Mesendoderm (in vitro differentiated cells): Measurements from ENCODE around the gene KIAA1217.

Source experiments
- DNase-seq: peaks from one replicate; pipeline ENCODE4 v3.0.0; 2013
- H2AK5ac ChIP-seq: 2 replicates; pipeline ENCODE4 v1.6.1; 2013; ENCODE audit warnings: low read length, inconsistent platforms
- H2BK120ac ChIP-seq: 2 replicates; pipeline ENCODE4 v1.6.1; 2013; ENCODE audit warnings: low read depth, mild to moderate bottlenecking, low read length, moderate library complexity, mixed read lengths
- H2BK15ac ChIP-seq: replicated peaks from 2 replicates; pipeline ENCODE4 v1.6.1; 2013; ENCODE audit warnings: low read depth, mild to moderate bottlenecking, moderate library complexity
- H2BK5ac ChIP-seq: 2 replicates; pipeline ENCODE4 v1.6.1; 2013; ENCODE audit warnings: low read length, inconsistent platforms
- H3K18ac ChIP-seq: 2 replicates; pipeline ENCODE4 v1.6.1; 2013; ENCODE audit warnings: mild to moderate bottlenecking, low read length, mixed read lengths
- H3K23ac ChIP-seq: one replicate; pipeline ENCODE4 v1.6.1; 2013; ENCODE audit warnings: low read length
- H3K27ac ChIP-seq: 2 replicates; pipeline ENCODE4 v1.5.1; 2013; ENCODE audit warnings: low read depth, mild to moderate bottlenecking, inconsistent platforms, low read length, moderate library complexity
- H3K27me3 ChIP-seq: 2 replicates; pipeline ENCODE4 v1.6.1; 2013; ENCODE audit warnings: low read length, control low read depth, mild to moderate bottlenecking, inconsistent platforms; ENCODE audit not compliant: insufficient read depth, poor library complexity
- H3K36me3 ChIP-seq: 2 replicates; pipeline ENCODE4 v1.6.1; 2013; ENCODE audit warnings: low read length, inconsistent platforms; ENCODE audit not compliant: control insufficient read depth, insufficient read depth
- H3K4ac ChIP-seq: one replicate; pipeline ENCODE4 v1.6.1; 2013; ENCODE audit warnings: low read depth, mild to moderate bottlenecking, low read length, moderate library complexity
- H3K4me1 ChIP-seq: 2 replicates; pipeline ENCODE4 v1.6.1; 2013; ENCODE audit warnings: low read depth, low read length, inconsistent platforms; ENCODE audit not compliant: control insufficient read depth
- H3K4me2 ChIP-seq: 2 replicates; pipeline ENCODE4 v1.6.1; 2013; ENCODE audit warnings: low read length
- H3K4me3 ChIP-seq: 2 replicates; pipeline ENCODE4 v1.5.1; 2013; ENCODE audit warnings: mild to moderate bottlenecking, low read length
- H3K56ac ChIP-seq: one replicate; pipeline ENCODE4 v1.6.1; 2013; ENCODE audit warnings: low read length
- H3K79me1 ChIP-seq: 2 replicates; pipeline ENCODE4 v1.6.1; 2013; ENCODE audit warnings: low read length, inconsistent platforms
- H3K79me2 ChIP-seq: 2 replicates; pipeline ENCODE4 v1.6.1; 2013; ENCODE audit warnings: mild to moderate bottlenecking, low read length; ENCODE audit not compliant: control insufficient read depth, insufficient read depth
- H3K9ac ChIP-seq: 2 replicates; pipeline ENCODE4 v1.6.1; 2013; ENCODE audit warnings: low read length, inconsistent platforms
- H4K5ac ChIP-seq: one replicate; pipeline ENCODE4 v1.6.1; 2013; ENCODE audit warnings: low read length
- H4K8ac ChIP-seq: one replicate; pipeline ENCODE4 v1.6.1; 2013; ENCODE audit warnings: low read depth, mild to moderate bottlenecking, control low read depth, low read length, moderate library complexity
- WGBS: extraction: QIAGEN DNeasy Blood & Tissue Kit; methylation state at CpG from one replicate; pipeline ENCODE4 v1.1.7; 2013; ENCODE audit warnings: low lambda C conversion rate, missing lambda C conversion rate; ENCODE audit not compliant: insufficient coverage; ENCODE audit errors: extremely low coverage; 5-methylcytosine and 5-hydroxymethylcytosine counted together

KIAA1217 gene

DNA sequence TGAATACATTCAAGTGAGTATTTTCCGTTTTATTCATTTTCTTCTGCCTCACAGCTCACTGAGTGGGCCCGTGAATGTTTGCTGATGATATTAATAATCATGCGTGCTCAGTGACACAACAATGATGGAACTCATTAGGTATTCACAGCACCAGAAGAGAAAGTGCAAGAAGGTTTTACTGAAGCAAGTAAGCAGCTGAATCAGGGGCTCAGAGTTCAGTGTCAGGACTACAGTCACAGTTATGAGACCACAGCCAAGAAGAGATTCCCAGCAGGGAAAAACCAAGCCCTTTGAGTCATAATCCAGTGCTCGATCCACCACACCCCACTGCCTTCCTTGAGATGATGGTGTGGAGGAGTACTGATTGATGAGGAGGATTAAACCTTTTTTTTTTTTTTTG, 247.4 kb downstream of the KIAA1217 start:
- Histone ChIP-seq H4K8ac (no peak overlapping the region), H3K4me2 (no peak overlapping the region), H3K56ac (no peak overlapping the region), H3K27me3 (no peaks in the 10 kb centered on the region), H3K79me1 (no peaks in the 10 kb centered on the region), H3K9ac (no peak overlapping the region), H2AK5ac (no peak overlapping the region), H3K18ac (no peak overlapping the region), H2BK120ac (no peak overlapping the region), H3K79me2 (no peaks in the 10 kb centered on the region), H3K4ac (no peak overlapping the region), H3K27ac (no peak overlapping the region), H3K4me1 (no peaks in the 10 kb centered on the region), H2BK5ac (no peak overlapping the region), H4K5ac (no peak overlapping the region), H2BK15ac (no peak overlapping the region), H3K23ac (no peak overlapping the region), H3K4me3 (no peak overlapping the region), H3K36me3 (no peaks in the 10 kb centered on the region)
- DNase-seq, result no peak
- WGBS, result no CpG with 5 or more reads among the region's 4 CpGs

DNA sequence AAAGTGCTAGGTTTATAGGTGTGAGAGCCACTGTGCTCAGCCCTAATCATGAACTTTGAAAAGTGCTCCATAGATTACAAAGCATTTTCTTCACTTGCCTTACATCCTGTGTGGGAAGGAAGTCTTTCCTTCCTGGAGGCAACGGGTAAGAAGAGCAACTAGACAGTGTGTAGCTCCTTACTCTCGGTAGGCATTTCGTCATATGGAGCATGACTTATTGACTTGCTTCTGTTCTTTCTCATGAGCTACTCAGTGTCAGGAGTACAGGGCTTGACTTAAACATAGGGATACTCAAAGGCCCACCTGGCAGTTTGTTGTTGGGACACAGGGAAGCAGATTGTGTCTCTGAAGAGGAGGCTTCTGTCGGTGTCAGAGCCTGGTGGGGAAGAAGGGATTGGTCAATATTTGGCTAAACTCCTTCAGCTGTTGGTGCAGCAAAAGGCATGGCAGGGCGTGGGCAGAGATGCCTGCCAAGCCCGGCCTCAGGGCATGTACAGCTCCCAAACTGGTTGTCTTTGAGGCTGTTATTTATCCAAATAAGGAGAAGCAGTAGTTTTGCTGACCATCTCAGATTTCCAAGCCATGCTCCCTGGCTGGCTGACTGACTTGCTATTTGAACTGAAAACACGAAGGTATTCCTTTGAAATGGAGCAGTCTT, 248.9 kb downstream of the KIAA1217 start:
- Histone ChIP-seq H3K4ac (no peak overlapping the region), H3K4me2 (no peak overlapping the region), H2BK5ac (no peak overlapping the region), H3K27ac (no peak overlapping the region), H3K56ac (no peak overlapping the region), H3K36me3 (no peaks in the 10 kb centered on the region), H3K9ac (no peak overlapping the region), H3K79me1 (no peaks in the 10 kb centered on the region), H3K23ac (no peak overlapping the region), H3K4me1 (no peaks in the 10 kb centered on the region), H2BK15ac (no peak overlapping the region), H2BK120ac (no peak overlapping the region), H4K5ac (no peak overlapping the region), H3K18ac (no peak overlapping the region), H3K27me3 (no peaks in the 10 kb centered on the region), H2AK5ac (no peak overlapping the region), H3K79me2 (no peaks in the 10 kb centered on the region), H4K8ac (no peak overlapping the region), H3K4me3 (no peak overlapping the region)
- WGBS, result no CpG with 5 or more reads among the region's 7 CpGs
- DNase-seq, result no peak

DNA sequence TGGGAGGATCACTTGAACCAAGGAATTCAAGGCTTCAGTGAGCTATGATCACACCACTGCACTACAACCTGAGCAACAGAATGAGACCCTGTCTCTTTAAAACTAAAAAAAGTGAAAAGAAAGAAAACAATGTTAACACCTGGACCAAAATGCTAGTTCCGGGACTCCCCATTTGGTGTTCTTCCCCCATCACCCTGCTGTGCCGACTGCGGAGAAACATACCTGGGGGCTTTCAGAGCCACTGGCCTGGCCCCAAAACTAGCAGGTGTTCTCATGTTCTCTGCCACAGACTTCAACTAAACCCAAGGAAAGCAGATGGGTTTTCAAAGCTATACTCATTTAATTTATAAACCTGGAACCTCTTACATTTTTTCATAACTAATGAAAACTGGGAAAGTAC, 250.9 kb downstream of the KIAA1217 start:
- peaks cover 3% of the 10 kb centered on the region for H3K4me1 ChIP-seq
- no peaks in the 10 kb centered on the region for H3K79me1 ChIP-seq
- no peak for DNase-seq
- H3K4ac ChIP-seq, result no peak overlapping the region
- no peak overlapping the region for H4K8ac ChIP-seq
- WGBS, result no CpG with 5 or more reads among the region's 3 CpGs
- no peak overlapping the region for H3K27ac ChIP-seq
- H3K27me3 ChIP-seq, result no peaks in the 10 kb centered on the region
- no peak overlapping the region for H2BK5ac ChIP-seq
- H3K18ac ChIP-seq, result no peak overlapping the region
- H3K56ac ChIP-seq, result no peak overlapping the region
- H3K23ac ChIP-seq, result no peak overlapping the region
- H3K9ac ChIP-seq, result no peak overlapping the region
- no peaks in the 10 kb centered on the region for H3K36me3 ChIP-seq
- no peak overlapping the region for H3K4me2 ChIP-seq
- H4K5ac ChIP-seq, result no peak overlapping the region
- no peaks in the 10 kb centered on the region for H3K79me2 ChIP-seq
- H2AK5ac ChIP-seq, result no peak overlapping the region
- no peak overlapping the region for H2BK120ac ChIP-seq
- H3K4me3 ChIP-seq, result no peak overlapping the region
- no peak overlapping the region for H2BK15ac ChIP-seq

DNA sequence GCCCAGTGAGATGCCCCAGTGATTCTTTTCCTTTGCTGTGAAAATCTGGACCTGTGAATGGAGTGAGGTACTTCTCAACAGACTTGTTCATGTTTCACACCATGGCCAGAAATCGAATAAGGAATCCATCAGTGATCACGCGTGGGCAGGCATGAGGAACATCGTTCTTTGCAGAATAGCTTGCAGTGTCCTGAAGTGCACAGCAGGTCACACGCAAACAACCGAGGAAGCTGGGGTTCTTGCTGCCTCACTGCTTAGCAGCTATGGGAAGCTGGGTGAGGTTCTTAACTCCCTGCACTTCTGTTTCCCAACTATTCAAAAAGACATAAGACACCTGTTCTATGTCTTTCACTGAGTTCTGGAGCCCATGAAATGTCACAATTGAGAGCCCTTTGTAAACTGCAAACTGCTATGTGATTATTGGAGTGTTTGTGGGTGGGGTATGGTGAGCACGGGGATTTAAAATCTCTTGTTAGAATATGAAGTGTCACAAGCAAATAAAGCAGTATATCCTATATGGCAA, 253.4 kb downstream of the KIAA1217 start:
- Histone ChIP-seq H4K5ac (no peak overlapping the region), H4K8ac (no peak overlapping the region), H3K36me3 (no peaks in the 10 kb centered on the region), H3K27ac (no peak overlapping the region), H3K18ac (no peak overlapping the region), H3K4me1 (peaks cover 3% of the 10 kb centered on the region), H3K9ac (no peak overlapping the region), H3K27me3 (no peaks in the 10 kb centered on the region), H3K4me3 (no peak overlapping the region), H3K79me2 (no peaks in the 10 kb centered on the region), H3K79me1 (no peaks in the 10 kb centered on the region), H3K4me2 (no peak overlapping the region), H2BK15ac (no peak overlapping the region), H2BK120ac (no peak overlapping the region), H3K23ac (no peak overlapping the region), H3K56ac (no peak overlapping the region), H2BK5ac (no peak overlapping the region), H3K4ac (no peak overlapping the region), H2AK5ac (no peak overlapping the region)
- no peak for DNase-seq
- WGBS, result no CpG with 5 or more reads among the region's 7 CpGs

DNA sequence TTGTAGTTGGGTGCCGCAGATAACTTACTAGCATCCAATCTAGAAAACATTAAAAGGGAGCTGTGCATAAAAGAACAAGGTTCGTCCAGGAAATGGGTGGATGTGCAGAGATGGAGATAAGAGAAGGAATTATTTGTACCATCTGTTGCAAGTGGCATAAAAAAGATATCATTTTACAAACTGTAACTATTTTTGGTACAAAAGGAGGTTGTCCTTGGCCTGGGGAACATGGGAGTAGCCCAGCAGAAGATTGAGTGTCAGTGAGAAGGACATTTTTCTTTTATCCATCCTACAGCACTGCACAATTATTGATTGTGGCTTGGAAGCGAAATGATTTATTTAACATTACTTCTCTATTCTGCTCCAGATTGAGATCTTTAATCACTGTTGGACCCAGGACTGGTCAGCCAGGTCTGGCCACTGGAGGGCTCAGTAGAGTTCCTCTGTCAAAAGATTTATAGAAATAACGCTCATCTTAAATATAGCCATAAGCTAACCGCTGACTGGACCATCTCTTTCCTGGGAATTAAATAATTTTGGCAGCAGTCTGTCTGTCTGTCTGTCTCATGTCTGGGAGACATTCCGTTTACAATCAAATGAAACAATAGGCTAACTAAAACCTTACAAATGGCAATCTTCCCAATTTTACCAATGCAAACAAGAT, 254.1 kb downstream of the KIAA1217 start:
- Histone ChIP-seq H2BK5ac (no peak overlapping the region), H3K56ac (no peak overlapping the region), H3K23ac (no peak overlapping the region), H4K8ac (no peak overlapping the region), H2AK5ac (no peak overlapping the region), H3K9ac (no peak overlapping the region), H3K36me3 (no peaks in the 10 kb centered on the region), H3K4me1 (peaks cover 3% of the 10 kb centered on the region), H3K79me1 (no peaks in the 10 kb centered on the region), H2BK15ac (no peak overlapping the region), H3K4me2 (no peak overlapping the region), H3K27ac (no peak overlapping the region), H2BK120ac (no peak overlapping the region), H3K4ac (no peak overlapping the region), H3K18ac (no peak overlapping the region), H3K27me3 (no peaks in the 10 kb centered on the region), H3K79me2 (no peaks in the 10 kb centered on the region), H4K5ac (no peak overlapping the region), H3K4me3 (no peak overlapping the region)
- WGBS, result no CpG with 5 or more reads among the region's 6 CpGs
- DNase-seq, result no peak
